ENCODE data around the gene OR51D1.

OR51D1 gene, protein sequence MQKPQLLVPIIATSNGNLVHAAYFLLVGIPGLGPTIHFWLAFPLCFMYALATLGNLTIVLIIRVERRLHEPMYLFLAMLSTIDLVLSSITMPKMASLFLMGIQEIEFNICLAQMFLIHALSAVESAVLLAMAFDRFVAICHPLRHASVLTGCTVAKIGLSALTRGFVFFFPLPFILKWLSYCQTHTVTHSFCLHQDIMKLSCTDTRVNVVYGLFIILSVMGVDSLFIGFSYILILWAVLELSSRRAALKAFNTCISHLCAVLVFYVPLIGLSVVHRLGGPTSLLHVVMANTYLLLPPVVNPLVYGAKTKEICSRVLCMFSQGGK

DNA sequence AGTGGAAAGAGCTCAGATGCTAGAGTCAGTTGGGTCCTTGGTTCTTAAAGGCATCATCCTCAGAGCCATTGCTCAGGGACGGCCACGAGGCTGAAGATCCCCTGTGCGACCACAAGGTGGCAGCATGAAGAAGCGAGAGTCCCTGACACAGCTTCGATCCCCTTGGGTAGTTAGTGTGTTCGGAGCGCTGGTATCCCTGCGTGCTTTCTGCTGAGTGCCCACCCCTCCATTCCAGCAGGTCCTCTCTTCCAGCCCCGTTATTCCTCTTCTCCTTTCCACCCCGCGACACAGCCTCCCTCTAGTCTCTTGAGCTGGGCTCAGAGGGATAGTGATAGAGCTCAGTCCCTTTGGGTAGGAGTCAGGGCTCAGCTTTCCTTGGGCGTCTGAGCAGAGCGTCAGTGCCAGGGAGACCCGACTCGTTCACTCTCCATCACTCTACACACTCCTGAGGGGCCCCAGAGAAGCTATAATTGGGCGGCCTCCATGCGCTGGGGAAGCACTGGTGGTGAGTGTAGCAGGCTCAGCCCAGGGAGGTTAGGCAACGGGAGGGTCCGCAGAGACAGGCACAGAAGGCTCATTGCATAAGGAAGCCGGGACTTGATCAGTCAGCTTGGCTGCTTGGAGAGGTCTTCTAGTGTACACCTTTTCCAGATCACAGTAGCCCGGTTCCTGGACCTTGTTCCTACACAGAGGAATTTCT, at the start of gene OR51D1:
Gene OR51D1 (plus strand): TSS at position 516 of the 700 bp plus-strand sequence. CDS start 2,314 bp downstream, outside the sequence.
- TF ChIP-seq, protein P1, sequence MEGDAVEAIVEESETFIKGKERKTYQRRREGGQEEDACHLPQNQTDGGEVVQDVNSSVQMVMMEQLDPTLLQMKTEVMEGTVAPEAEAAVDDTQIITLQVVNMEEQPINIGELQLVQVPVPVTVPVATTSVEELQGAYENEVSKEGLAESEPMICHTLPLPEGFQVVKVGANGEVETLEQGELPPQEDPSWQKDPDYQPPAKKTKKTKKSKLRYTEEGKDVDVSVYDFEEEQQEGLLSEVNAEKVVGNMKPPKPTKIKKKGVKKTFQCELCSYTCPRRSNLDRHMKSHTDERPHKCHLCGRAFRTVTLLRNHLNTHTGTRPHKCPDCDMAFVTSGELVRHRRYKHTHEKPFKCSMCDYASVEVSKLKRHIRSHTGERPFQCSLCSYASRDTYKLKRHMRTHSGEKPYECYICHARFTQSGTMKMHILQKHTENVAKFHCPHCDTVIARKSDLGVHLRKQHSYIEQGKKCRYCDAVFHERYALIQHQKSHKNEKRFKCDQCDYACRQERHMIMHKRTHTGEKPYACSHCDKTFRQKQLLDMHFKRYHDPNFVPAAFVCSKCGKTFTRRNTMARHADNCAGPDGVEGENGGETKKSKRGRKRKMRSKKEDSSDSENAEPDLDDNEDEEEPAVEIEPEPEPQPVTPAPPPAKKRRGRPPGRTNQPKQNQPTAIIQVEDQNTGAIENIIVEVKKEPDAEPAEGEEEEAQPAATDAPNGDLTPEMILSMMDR (conservative IDR thresholded peaks at IDR 0.05; ENCODE audit: low read length) = peak; percentile 97
- DNase-seq (ENCODE audit: low read depth) = peak; percentile 61

DNA sequence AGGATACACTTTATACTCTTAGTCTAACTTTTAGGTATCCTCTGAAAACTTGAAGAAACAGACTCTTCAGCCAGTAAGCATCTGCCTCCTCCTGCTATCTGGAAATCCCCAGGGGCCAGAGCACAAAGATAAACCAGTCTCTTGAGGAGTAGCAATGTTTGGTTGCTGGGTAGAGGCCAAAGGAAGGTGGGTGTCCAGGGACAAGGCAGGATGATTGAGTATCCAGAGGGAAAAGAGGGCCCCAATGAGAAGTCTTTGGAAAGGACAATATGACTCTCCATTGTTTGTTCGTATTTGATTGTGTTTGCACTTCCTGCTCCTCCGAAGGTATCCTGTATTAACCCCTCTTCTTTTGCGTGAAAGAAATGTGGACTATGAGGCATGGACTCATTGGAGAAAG, 48.3 kb upstream of the OR51D1 start:
- TF ChIP-seq, protein P1 (conservative IDR thresholded peaks at IDR 0.05; ENCODE audit: low read length) = no peak
- no peak overlapping the region for H3K4me3 ChIP-seq (ENCODE audit: low read length)
- DNase-seq (ENCODE audit: low read depth) = no peak

More for the DNA sequence above, at the start of gene OR51D1:
- peak within 1 kb of the TSS; percentile 37 for H3K4me3 ChIP-seq (ENCODE audit: low read length)

DNA sequence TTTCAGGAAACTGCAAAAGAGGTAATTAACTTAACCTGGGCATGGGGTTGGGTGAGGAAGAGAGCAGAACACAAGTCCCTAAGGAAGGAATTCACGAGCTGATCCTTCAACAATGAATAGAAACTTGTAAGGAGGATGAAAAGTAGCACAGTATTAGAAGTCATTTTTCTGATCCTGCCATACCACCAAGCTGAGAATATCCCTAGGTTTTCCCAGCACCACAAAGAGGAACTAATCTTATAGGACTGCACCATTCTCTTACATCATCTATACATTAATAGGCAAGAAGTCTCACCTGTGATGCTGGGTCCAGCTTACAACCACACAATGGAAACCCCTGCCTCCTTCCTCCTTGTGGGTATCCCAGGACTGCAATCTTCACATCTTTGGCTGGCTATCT, 43.5 kb upstream of the OR51D1 start, which contains the start of gene OR52I1:
Gene OR52I1 (plus strand): TSS at position 301 of the 400 bp plus-strand sequence. CDS start 0 bp downstream, at position 301.
- DNase-seq (ENCODE audit: low read depth) = no peak
- TF ChIP-seq, protein P1 (conservative IDR thresholded peaks at IDR 0.05; ENCODE audit: low read length) = no peak
- no peak within 1 kb of the TSS for H3K4me3 ChIP-seq (ENCODE audit: low read length)

DNA sequence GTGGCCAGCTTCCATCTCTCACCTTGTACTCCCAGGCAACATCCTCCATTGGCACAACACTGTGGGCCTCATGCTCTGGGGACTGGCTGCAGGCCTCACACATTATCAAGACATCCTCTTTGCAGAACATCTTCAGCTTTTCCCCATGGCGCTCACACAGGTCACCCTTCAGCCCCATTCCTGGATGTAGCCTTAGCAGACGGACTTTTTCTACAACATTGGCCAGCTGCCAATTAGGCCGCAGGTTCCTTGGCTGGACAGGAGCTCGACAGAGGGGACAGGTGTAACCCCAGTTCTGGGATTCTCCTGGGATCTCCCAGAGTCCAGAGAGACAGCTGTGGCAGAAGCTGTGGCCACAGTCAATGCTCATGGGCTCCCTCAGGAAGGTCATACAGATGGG, 32.2 kb upstream of the OR51D1 start:
- no peak for DNase-seq (ENCODE audit: low read depth)
- TF ChIP-seq, protein P1 (conservative IDR thresholded peaks at IDR 0.05; ENCODE audit: low read length) = no peak
- H3K4me3 ChIP-seq (ENCODE audit: low read length) = no peak overlapping the region

DNA sequence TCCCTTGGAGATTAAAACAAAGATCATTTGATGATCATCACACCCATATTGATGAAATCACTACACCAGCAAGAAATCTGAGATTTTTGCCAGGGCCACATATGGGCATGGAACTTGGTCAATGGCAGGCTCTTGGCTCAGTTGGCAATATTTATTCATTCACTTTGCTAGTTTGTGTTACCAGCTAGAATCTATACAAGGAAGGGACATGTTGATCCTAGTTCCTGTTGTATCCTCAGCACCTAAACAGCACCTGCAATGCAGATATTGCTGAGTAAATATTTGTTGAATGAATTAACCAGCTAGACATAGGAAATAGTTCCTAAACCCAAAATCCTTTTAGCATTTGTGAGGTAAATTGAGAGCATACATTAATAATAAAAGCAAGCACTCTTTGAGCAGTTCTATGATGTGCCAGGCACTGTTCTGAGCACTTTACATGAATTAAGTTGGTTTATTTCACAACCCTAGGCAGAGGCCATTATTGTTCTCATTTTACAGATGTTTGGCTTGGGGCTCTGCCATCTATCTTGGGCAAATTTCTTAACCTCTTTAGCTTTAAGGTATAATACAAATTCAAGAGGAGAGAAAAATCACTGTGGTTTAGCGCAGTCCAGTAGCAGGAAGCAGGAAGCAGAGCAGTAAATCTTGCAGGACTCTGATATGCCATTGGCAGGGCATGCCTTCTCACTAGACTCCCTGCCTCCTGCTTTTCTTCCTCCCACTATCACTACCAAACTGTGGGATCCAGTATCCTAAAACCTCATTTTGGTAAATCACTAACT, 30.9 kb upstream of the OR51D1 start:
- TF ChIP-seq, protein P1 (conservative IDR thresholded peaks at IDR 0.05; ENCODE audit: low read length) = no peak
- peak; percentile 39 for DNase-seq (ENCODE audit: low read depth)
- peak overlapping the region; percentile 82; the same call in 1 of the 2 replicates for H3K4me3 ChIP-seq (ENCODE audit: low read length)

DNA sequence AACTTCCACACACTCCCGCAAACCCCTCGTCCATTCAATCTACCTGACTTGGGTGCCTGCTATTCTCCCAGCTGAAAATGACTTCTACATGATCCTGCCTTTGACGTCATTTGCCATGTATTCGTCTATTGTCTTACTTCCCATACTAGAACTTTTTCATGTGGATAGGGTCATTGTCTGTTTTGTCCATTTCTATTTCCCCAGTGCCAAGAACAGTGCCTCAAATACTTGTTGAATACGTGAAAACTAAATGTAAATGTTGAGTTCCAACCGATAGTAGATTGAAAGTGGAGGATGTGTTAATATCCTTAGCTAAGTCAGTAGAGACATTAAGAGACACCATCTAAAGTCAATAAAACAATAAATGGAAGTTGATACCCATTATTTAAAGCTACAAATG, 30.2 kb upstream of the OR51D1 start:
- DNase-seq (ENCODE audit: low read depth) = no peak
- TF ChIP-seq, protein P1 (conservative IDR thresholded peaks at IDR 0.05; ENCODE audit: low read length) = no peak
- peak overlapping the region; percentile 82 for H3K4me3 ChIP-seq (ENCODE audit: low read length)
